GM12892 (cell line): Measurements from ENCODE around the gene PREB.

Experiments
- POLR2A ChIP-seq: IDR thresholded peaks from 2 replicates; pipeline ENCODE4 v1.6.1; 2011; ENCODE audit warnings: low read depth, low read length, control low read depth
- TAF1 ChIP-seq: IDR thresholded peaks from 2 replicates; pipeline ENCODE4 v1.6.1; 2011; ENCODE audit warnings: low read depth, mild to moderate bottlenecking, control low read depth, low read length, borderline replicate concordance

DNA sequence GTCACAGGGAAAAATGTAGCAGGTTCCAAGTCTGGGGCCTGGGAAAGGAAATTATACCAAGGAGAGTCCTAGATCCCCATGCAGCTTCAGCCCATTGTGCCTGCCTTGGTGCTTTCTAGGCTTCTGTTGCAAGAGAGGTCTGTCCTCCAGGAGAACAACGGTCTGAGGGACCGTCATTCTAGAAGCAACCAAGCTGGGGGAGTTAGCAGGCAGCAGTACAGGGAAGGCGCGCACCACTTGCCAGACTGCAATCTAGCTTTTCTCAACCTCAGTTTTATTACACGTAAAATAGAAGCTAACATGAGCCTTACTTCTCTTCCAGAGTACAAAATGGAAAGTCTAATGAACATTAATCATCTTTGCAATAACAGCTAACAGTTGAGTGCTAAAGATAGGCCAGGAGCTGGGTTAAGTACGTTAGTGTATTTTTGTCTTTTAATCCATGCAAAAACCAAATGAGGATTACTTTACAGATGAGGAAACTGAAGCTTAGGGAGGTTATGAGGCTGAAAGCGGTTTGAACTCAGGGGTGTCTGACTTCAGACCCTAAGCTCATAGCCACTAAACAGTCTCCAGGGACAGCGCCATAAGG, 16.3 kb upstream of the PREB start:
- TF ChIP-seq POLR2A = no peak
- no peak for TF ChIP-seq TAF1
